T-helper 1 cell treated with Interleukin-12 subunit alpha and Interleukin-12 subunit beta and Interleukin-4 antibody, amounts not matched to agents 30 ng/mL and 1 ng/mL, for 36 hours (primary cell): ENCODE data around the gene CELA2A. TPM values are rescaled to one million over a fixed set of nuclear protein-coding genes. Genes with fewer than 3 reads are reported as not detected.
"Not testable (repeated sequence)": the region's sequence is repeated elsewhere in the genome, so short reads cannot be mapped to it uniquely, and the experiment has no call there.

Experiments
- intact Hi-C: fragments of 100-400 bp; cut with micrococcal nuclease; formaldehyde crosslinking; loops from one replicate; pipeline ENCODE4 v1.15.1; 2024
- total RNA-seq: library from RNA; stranded (reverse); gene quantifications from 2 replicates; pipeline ENCODE4 v1.2.3, GENCODE V29; 2022

The CELA2A gene
- total RNA-seq, 1 donor from 2014 or later = not detected

DNA sequence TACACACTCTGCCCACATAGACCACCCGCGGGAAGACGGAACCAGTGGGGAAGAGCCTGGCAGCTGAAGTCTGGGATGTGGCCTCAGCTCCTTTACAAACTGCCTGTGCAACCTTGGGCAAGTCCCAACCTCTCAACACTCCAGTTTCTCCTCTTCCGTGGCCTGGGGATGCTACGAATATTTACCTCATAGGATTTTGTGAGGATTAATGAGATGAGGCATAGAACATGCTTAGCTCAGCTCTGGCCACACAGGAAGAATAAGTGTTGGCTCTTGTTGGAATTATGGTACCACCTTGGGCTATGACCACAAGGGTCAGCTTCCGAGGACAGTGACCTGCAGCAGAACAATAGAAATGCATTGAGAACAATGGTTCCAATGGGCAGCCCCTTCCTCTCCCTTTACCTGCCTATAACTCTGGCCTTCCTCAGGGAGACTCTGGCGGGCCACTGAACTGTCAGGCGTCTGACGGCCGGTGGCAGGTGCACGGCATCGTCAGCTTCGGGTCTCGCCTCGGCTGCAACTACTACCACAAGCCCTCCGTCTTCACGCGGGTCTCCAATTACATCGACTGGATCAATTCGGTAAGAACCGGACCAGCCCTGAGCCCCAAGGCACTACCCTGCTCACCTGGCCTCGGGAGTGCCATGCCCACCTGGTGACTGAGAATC, 10.6 kb downstream of the CELA2A start:
- intact Hi-C loops = not testable (repeated sequence)

DNA sequence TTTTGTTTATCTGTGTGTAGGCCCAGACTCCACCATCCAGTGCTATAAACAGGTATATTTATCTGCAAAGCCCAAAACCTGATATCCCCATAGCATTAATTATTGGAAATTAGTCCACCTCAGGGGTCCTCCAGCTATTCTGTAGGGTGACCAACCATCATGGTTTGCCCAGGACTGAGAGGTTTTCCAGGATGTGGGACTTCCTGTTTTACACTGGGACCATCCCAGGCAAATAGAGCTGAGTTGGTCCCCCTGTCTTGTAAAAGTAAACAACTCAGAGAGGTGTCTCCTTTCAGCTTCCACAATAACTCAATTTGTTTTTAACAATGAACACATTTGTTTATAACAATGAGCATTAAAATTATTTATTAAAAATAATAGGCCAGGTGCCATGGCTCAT, 11.6 kb downstream of the CELA2A start:
- intact Hi-C loops = no loop called here

DNA sequence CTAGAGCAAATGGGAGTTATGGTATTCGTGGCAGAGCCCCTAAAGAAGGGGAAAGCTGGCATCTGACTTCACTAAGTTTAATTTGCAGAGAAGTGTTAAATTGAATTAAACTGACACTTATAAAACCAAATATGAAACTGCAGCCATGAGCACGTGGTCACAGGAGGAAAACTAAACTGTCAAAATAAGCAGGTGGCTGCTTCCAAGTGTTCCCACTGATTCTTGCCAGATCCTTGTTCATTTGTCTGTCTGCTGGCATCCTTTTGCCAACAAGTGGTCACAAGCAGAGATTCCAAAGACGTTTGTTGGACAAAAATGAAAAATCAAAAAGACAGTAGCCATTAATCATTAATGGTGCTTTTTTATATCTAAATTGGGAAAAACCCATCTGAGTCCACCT, 12.8 kb downstream of the CELA2A start:
- intact Hi-C loops = no loop called here

DNA sequence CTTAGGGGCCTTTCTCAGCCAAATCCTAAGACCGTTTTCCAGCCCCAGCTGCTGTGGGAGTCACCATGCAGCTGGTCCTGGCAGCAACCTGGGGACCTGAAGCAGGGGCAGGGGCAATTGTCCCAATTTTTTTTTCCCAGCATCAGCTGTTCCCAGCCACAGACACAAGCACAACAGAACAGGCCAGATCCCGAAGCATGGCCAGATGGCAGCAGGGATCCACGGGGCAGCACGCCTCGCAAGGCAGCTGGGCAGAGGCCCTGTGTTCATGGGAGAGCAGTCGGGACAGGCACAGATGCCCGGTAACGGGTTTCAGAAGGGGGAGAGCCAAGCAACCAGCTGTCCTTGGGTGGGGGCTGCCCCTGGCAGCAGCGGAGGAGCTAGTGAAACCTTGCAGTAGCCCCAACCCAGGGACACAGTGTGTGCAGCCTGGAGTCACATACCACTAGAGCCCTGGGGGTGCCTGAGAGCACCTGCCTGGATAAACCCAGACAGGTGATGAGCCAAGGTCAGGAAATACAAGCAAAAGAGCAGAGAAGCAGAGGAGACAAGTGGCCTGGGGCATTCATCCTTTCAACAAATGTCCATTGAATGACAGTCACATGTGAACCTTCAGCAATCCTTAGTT, 13.4 kb downstream of the CELA2A start:
- intact Hi-C loops = not testable (repeated sequence)

- intact Hi-C loops = not testable (repeated sequence)
Measured at GRCh38 chr1:15471067-15471466, 14.5 kb downstream of the CELA2A start.

DNA sequence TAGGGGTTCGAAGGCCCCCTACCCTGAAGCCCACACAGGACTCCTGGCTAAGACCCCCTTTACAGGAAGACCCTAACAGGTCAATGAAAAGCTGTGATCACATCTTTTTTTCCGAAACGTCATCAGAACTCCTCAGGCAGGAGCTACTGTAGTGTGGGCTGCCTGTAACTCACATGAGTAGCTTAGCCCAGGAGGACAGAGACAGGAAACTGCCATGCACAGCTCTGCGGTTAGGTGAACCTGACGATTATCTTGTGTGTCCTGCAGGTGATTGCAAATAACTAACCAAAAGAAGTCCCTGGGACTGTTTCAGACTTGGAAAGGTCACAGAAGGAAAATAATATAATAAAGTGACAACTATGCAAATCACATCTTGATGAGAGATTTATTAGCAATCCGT, 15.2 kb downstream of the CELA2A start:
- intact Hi-C loops = not testable (repeated sequence)

DNA sequence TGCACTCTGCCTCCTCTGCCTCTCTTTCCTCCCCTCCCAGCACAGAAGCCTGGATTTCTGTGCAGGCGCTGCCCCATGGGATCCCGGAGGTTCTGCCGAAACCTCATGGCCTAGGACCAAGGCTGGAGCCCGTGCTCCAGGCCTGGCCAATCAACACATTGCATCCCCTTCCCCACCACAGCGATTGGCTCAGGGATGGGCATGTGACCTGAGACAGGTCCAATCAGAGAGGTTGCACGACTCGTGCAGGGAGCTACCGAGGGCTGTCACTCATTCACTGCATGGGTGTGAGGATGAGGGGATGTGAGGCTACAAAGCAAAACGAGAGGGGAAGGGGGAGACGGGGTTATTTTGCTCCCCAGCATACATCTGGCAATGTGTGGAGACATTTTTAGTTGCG, 16.1 kb downstream of the CELA2A start:
- intact Hi-C loops = no loop called here

DNA sequence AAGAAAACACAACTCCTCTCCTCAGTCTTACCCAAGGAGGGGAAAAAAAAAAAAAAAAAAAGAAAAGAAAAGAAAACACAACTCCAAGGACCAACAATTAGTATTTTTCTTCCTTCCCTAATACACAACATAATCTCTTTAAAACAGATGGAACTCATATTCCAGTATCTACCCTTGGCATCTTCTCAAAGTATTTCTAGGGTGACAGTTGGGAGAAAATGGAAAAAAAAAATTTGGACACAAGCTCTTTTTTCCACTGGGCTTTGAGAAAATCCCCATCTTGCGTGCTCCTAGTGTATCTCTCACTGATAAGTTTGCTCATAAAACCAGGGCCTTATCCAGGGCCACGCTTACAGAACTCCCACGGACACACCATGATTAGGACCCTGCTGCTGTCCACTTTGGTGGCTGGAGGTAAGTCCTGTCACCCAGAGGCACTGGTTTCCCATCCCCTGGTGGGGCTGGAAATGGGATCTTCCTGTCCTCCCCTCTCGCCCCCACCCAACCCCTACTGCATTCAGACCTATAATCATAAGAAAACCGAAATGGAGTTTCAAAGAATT, 19.3 kb downstream of the CELA2A start, which contains the start of gene CELA2B:
Gene CELA2B, plus strand, starts transcription at position 353 of the 563 bp plus-strand sequence. Its CDS starts 22 bp downstream, at position 375.
- intact Hi-C loops = no loop called here

DNA sequence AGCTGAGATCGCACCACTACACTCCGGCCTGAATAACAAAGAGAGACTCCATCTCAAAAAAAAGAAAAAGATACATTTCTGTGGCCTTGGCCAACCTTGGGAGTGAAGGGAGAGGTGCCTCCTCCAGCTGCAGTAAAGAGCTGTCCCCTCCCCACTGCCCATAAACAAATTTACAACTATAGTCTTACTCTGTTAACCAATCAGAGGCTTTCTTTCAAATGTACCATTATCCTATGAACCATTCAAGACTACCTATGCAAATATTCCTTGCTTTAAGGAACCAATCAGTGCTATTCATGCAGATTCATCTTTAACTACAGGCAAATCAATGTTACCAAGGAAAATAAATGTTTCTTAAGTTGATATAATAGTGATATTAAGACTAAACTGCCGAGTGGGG, 20.4 kb downstream of the CELA2A start:
- intact Hi-C loops = no loop called here

GRCh38 chr1:15477646-15478212, 21.2 kb downstream of the CELA2A start:
- intact Hi-C loops = no loop called here

DNA sequence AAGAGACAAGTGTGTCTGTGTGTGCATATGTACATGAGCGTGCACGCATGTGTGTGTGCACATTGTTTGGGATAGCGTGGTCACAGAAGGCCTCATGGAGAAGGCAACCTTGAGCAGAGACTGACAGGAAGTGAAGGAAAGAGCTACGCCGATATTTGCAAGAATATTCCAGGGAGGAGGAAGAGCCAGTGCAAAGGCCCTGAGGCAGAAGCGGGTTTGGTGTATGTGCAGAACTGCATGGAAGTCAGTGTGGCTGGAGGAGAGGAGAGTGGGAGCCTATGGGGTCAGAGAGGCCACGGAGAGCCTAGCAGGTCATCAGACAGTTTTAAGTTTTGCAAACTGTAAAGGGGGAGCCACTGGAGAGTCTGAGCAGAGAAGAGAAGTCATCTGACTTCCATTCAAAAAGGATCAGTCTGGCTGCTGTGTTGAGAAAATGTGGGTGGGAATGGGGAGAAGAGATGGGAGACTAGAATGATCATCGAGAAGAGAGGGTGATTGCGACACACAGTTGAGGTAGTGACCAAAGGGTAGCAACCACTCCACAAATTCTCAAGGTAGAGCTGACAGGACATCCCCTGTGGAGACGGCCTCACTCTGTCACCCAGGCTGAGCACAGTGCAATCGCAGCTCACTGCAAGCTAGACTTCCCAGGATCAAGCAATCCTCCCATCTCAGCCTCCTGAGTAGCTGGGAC, 23.3 kb downstream of the CELA2A start:
- intact Hi-C loops = no loop called here

DNA sequence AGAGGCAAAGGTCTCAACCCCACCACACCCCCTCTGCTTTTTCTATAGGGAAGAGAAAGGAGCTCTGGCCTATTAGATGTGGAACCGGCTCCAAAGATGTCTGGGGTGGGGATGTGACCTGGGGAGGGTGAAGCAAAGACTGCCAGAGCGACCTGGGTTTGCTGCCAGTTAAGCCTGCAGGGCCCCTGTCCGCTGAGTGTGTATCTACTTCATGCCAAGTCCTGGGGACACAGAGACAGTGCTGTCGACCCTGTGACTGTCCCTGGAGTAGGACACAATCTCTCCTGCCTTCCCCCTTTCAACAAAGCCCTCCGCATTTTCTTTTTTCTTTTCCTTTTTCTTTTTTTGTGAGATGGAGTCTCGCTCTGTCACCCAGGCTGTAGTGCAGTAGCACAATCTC, 25.9 kb downstream of the CELA2A start:
- intact Hi-C loops = not testable (repeated sequence)

DNA sequence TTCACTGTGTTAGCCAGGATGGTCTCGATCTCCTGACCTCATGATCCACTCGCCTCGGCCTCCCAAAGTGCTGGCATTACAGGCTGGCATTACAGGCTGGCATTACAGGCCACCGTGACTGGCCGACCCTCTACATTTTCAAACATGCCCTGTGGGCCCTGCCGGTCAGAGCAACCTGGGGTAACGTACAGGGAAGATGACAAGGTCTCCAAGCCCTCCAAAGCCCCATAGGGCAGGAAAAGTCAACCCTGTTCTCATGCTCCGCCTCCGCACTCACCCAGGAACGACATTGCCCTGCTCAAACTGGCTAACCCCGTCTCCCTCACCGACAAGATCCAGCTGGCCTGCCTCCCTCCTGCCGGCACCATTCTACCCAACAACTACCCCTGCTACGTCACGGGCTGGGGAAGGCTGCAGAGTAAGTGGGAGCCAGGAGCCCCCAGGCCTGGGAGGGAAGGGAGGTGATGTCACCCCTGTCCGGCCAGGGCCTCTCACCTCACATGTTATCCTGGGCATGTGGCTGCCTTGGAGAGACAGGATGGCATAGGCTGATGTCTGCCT, 26.5 kb downstream of the CELA2A start:
- intact Hi-C loops = not testable (repeated sequence)

DNA sequence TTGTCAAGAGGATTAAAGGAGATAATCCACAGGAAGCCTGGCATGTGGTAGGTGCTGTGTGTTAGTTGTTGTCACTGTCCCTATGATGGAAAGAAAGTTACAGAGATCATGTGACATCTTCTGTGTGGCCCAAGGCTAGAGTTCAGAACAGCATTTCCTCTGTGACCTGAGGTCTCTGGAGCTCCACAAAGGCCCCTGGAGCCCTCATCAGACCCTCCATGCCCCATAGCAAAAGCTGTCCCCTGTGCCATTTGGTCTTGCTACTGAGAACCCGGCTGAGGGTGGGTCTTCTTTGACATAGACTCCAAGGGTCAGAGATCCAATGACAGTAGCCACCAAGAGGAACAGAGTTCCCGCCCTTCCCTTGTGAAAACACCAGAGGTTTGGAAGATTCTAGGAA, 27.4 kb downstream of the CELA2A start:
- intact Hi-C loops = no loop called here

DNA sequence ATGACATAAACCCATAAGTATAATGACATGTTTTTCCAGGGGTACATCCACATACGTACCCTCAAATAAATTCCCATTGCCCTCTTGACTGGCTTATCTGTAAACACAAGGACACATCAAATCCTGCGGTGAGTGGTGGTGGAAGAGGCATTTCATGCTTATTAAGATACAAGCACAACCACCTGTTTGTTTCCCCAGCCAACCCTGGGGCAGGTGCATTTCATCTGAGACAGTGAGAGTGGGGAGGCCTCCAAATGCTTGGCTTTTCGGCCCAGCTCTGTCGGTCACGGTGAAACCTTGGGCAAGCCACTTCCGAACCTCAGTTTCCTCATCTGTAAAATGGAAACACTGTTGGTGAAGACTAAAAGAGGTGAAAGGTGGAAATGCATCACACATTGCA, 27.9 kb downstream of the CELA2A start:
- intact Hi-C loops = not testable (repeated sequence)

- intact Hi-C loops = no loop called here
Measured at GRCh38 chr1:15485636-15486035, 29.1 kb downstream of the CELA2A start.

GRCh38 chr1:15486844-15487610, 30.5 kb downstream of the CELA2A start:
- intact Hi-C loops = not testable (repeated sequence)

- intact Hi-C loops = no loop called here
Measured at GRCh38 chr1:15488371-15488770, 31.8 kb downstream of the CELA2A start.

DNA sequence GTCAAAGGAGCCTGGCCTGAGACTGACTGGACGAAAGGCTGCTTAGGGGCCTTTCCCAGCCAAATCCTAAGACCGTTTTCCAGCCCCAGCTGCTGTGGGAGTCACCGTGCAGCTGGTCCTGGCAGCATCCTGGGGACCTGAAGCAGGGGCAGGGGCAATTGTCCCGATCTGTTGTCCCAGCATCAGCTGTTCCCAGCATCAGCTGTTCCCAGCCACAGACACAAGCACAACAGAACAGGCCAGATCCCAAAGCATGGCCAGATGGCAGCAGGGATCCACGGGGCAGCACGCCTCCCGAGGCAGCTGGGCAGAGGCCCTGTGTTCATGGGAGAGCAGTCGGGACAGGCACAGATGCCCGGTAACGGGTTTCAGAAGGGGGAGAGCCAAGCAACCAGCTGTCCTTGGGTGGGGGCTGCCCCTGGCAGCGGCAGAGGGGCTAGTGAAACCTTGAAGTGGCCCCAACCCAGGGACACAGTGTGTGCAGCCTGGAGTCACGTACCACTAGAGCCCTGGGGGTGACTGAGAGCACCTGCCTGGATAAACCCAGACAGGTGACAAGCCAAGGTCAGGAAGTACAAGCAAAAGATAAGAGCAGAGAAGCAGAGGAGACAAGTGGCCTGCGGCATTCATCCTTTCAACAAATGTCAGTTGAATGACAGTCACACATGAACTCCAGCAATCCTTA, 32.7 kb downstream of the CELA2A start:
- intact Hi-C loops = no loop called here

GRCh38 chr1:15491010-15491409, 34.5 kb downstream of the CELA2A start:
- intact Hi-C loops = not testable (repeated sequence)
